ENCODE measurements around the gene RTN4R.

GRCh38 chr22:20224256-20224626, 43.9 kb downstream of the RTN4R start:
- TF ChIP-seq CTCF (IDR thresholded peaks at IDR 0.05) (no peak), POLR2A (IDR thresholded peaks at IDR 0.05) (no peak), EP300 (IDR thresholded peaks at IDR 0.05) (no peak), POLR2AphosphoS5 (IDR thresholded peaks at IDR 0.05) (no peak)

Measured in upper lobe of left lung (tissue), 4 donors.